ENCODE data around the gene OTOG. TPM values are rescaled to one million over a fixed set of nuclear protein-coding genes. Genes with fewer than 3 reads are reported as not detected.

Gene OTOG
- total RNA-seq, 2 experiments from 2014 or later = not detected

DNA sequence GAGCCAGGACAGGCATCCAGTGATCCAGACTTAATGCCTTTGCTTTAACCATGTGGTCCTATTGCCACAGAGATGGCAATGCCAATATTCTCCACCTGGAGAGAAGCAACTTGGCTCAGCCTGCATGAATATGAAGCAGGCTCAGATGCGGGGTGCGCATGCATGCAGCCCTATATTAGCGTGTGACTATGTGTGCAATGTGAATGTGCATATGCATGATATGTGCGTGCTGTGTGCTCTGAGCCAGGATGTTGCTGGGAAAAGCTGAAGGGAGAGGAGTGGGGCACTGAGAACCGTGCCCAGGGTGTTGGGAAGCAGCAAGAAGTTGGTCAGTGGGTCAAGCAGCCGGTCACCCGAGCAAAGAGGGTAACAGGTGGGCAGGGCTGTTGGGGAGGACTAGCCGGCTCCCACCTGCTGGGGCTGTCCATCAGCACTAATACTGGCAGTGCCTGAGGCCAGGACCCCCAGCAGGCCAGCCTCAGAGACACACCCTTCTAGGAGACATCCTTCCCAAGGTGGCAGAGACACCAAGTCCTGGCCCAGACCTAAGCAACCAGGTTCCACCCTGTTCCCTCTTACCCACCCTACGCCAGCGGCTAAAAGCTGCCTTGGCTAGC, 147.5 kb downstream of the OTOG start:
- no peaks in the 10 kb centered on the region for H3K4me1 Mint-ChIP-seq (ENCODE audit: low read depth)
- TF ChIP-seq, protein P1, sequence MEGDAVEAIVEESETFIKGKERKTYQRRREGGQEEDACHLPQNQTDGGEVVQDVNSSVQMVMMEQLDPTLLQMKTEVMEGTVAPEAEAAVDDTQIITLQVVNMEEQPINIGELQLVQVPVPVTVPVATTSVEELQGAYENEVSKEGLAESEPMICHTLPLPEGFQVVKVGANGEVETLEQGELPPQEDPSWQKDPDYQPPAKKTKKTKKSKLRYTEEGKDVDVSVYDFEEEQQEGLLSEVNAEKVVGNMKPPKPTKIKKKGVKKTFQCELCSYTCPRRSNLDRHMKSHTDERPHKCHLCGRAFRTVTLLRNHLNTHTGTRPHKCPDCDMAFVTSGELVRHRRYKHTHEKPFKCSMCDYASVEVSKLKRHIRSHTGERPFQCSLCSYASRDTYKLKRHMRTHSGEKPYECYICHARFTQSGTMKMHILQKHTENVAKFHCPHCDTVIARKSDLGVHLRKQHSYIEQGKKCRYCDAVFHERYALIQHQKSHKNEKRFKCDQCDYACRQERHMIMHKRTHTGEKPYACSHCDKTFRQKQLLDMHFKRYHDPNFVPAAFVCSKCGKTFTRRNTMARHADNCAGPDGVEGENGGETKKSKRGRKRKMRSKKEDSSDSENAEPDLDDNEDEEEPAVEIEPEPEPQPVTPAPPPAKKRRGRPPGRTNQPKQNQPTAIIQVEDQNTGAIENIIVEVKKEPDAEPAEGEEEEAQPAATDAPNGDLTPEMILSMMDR (IDR thresholded peaks at IDR 0.05) = no peak
- ChIA-PET POLR2A (no interaction called here), CTCF (no interaction called here)
- ATAC-seq (ENCODE audit: poor library complexity) (no peak), DNase-seq (no peak)
- no peak overlapping the region for H3K27ac ChIP-seq (ENCODE audit: low read depth in 1 of 2, low read length in 2 of 2)
- H3K4me1 ChIP-seq (ENCODE audit: insufficient read depth, low read length) = no peaks in the 10 kb centered on the region
- peaks cover 0 to 3% of the 10 kb centered on the region in 2 experiments for H3K9me3 ChIP-seq (ENCODE audit: control insufficient read depth in 1 of 2, insufficient read depth in 1 of 2, low read length in 2 of 2)
- no peak overlapping the region for H3K27ac Mint-ChIP-seq
- intact Hi-C loops (cut with DNase I, micrococcal nuclease) = no loop called here
- no peaks in the 10 kb centered on the region for H3K36me3 Mint-ChIP-seq (ENCODE audit: low read depth)
- no peak overlapping the region for H3K4me3 Mint-ChIP-seq
- no peak overlapping the region for H3K4me3 ChIP-seq (ENCODE audit: low read length)
- no peaks in the 10 kb centered on the region for H3K36me3 ChIP-seq (ENCODE audit: insufficient read depth, low read length)
- H3K9me3 Mint-ChIP-seq = no peaks in the 10 kb centered on the region
- peaks cover 61% of the 10 kb centered on the region for H3K27me3 Mint-ChIP-seq
- peaks cover 18 to 56% of the 10 kb centered on the region in 2 experiments for H3K27me3 ChIP-seq (ENCODE audit: control insufficient read depth in 1 of 2, insufficient read depth in 2 of 2, low read length in 2 of 2)

DNA sequence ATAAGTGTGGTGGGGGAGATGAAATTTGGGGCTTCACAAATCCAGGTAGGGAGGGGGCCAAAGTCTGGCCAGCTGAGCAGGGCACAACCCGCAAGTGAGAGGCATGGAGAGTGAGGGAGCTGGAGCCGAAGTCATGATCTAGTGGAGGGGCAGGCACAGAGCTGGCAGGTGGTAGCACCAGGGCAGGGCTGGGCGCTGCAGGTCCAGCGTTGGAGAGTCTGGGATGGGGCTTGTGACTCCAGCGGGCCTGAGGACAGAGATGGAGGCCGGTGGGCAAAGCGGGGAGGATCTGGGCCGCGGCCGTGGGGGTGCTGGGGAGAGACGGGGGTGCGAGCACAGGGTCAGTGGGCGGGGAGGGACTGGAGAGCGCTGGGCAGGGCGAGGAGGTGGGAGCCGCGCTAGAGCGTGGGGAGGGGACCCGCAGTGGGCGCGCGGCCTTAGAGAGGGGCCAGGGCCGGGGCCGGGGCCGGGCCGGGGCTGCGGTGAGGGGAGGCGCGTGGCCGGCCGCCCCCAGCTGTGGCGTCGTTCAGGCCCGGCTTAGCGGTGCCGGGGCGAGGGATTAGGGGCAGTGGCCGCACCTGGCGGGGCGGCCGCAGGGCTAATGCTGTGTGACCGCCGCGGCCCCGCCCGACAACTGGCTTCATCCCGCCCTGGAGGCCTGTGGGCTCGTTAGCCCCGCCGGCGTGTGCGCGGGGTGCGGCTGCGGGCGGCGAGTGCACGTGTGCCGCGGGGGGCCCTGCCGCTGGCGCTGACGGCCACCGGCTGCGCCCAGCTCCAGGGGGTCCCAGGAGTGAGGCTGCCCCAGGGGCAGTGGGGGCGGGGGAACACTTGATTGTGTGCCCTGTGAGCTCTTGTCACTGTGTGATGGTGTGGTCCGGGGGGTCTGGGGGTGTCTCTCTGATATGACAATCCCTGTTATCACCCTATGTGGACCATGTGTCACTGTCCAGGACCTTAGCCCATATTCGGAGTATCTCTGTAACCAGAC, 148.7 kb downstream of the OTOG start:
- H3K36me3 ChIP-seq (ENCODE audit: insufficient read depth, low read length) = no peaks in the 10 kb centered on the region
- no peak overlapping the region for H3K27ac Mint-ChIP-seq
- H3K4me1 Mint-ChIP-seq (ENCODE audit: low read depth) = no peaks in the 10 kb centered on the region
- H3K9me3 ChIP-seq (ENCODE audit: control insufficient read depth in 1 of 2, insufficient read depth in 1 of 2, low read length in 2 of 2) = peaks cover 0 to 3% of the 10 kb centered on the region in 2 experiments
- H3K27me3 ChIP-seq (ENCODE audit: control insufficient read depth in 1 of 2, insufficient read depth in 2 of 2, low read length in 2 of 2) = peaks cover 20 to 56% of the 10 kb centered on the region in 2 experiments
- H3K4me3 ChIP-seq (ENCODE audit: low read length) = no peak overlapping the region
- no peaks in the 10 kb centered on the region for H3K4me1 ChIP-seq (ENCODE audit: insufficient read depth, low read length)
- no peak overlapping the region for H3K4me3 Mint-ChIP-seq
- intact Hi-C loops (cut with DNase I, micrococcal nuclease) = no loop called here
- POLR2A ChIA-PET = no interaction called here
- TF ChIP-seq, protein P1 (IDR thresholded peaks at IDR 0.05) = no peak
- DNase-seq = no peak
- H3K27me3 Mint-ChIP-seq = peaks cover 61% of the 10 kb centered on the region
- ATAC-seq (ENCODE audit: poor library complexity) = no peak
- no peak overlapping the region for H3K27ac ChIP-seq (ENCODE audit: low read depth in 1 of 2, low read length in 2 of 2)
- CTCF ChIA-PET = no interaction called here
- no peaks in the 10 kb centered on the region for H3K9me3 Mint-ChIP-seq
- H3K36me3 Mint-ChIP-seq (ENCODE audit: low read depth) = no peaks in the 10 kb centered on the region

DNA sequence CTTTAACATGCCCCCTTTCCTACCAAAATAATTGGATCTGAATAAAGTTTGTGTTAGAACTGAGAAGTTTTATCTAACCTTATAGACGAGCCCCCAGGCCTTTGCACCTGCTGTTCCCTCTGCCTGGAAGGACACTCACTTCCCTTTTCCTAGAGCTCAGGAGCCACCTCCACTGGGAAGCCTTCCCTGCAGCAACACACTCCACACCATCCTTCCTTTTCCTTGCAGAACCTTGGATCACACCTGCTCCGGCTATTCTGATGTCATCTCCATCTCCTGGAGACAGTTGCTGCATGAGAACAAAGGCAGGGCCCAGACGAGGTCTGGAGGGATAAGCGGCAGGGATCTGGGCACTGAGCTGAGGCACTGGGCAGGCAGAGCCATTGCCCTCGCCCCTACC, 149.7 kb downstream of the OTOG start:
- Histone ChIP-seq H3K4me1 (ENCODE audit: insufficient read depth, low read length) (no peaks in the 10 kb centered on the region), H3K27me3 (ENCODE audit: control insufficient read depth in 1 of 2, insufficient read depth in 2 of 2, low read length in 2 of 2) (peaks cover 19 to 56% of the 10 kb centered on the region in 2 experiments), H3K36me3 (ENCODE audit: insufficient read depth, low read length) (no peaks in the 10 kb centered on the region), H3K4me3 (ENCODE audit: low read length) (no peak overlapping the region), H3K27ac (ENCODE audit: low read depth in 1 of 2, low read length in 2 of 2) (no peak overlapping the region), H3K9me3 (ENCODE audit: control insufficient read depth in 1 of 2, insufficient read depth in 1 of 2, low read length in 2 of 2) (peaks cover 0 to 3% of the 10 kb centered on the region in 2 experiments)
- Mint-ChIP-seq H3K4me3 (no peak overlapping the region), H3K36me3 (ENCODE audit: low read depth) (no peaks in the 10 kb centered on the region), H3K27me3 (peaks cover 54% of the 10 kb centered on the region), H3K9me3 (no peaks in the 10 kb centered on the region), H3K4me1 (ENCODE audit: low read depth) (no peaks in the 10 kb centered on the region), H3K27ac (no peak overlapping the region)
- CTCF ChIA-PET = no interaction called here
- intact Hi-C loops (cut with DNase I, micrococcal nuclease) = no loop called here
- POLR2A ChIA-PET = no interaction called here
- ATAC-seq (ENCODE audit: poor library complexity) = no peak
- TF ChIP-seq, protein P1 (IDR thresholded peaks at IDR 0.05) = no peak
- no peak for DNase-seq

Other genes starting within 250 kb of the OTOG start
- 1 to 10 TPM; 2.2 to 2.4 TPM for gene NCR3LG1, start 195.5 kb upstream of the OTOG start, total RNA-seq
- gene KCNJ11, start 158.6 kb upstream of the OTOG start, total RNA-seq = under 1 TPM in 1 of 2 experiments, not detected in 1; 0.08 TPM
- gene ABCC8, start 70.4 kb upstream of the OTOG start, total RNA-seq = not detected
- gene USH1C, start 2.8 kb upstream of the OTOG start, total RNA-seq = not detected
- not detected for gene MYOD1, start 172.3 kb downstream of the OTOG start, total RNA-seq
- gene KCNC1, start 187.5 kb downstream of the OTOG start, total RNA-seq = not detected